PFSK-1 (cell line): Measurements from ENCODE around the gene ENO4.

Source experiments
- FOXP2 ChIP-seq: optimal IDR thresholded peaks from 2 replicates; pipeline ENCODE3; 2011; ENCODE audit warnings: borderline replicate concordance, control low read depth, inconsistent platforms; ENCODE audit not compliant: insufficient read depth; ENCODE audit errors: extremely low read length, extremely low read depth
- POLR2AphosphoS5 ChIP-seq: IDR thresholded peaks from 2 replicates; pipeline ENCODE4 v1.6.1; 2012; ENCODE audit warnings: low read depth, mild to moderate bottlenecking, control low read depth, low read length, moderate library complexity
- REST ChIP-seq, 2 experiments: IDR thresholded peaks; 2 replicates each; pipeline versions ENCODE4 v1.6.1 to v1.8.0; 2011 to 2012; ENCODE audit warnings: low read depth in 2 of 2, low read length in 2 of 2, control low read depth in 1 of 2, inconsistent platforms in 1 of 2, mild to moderate bottlenecking in 1 of 2, moderate library complexity in 1 of 2; ENCODE audit not compliant: insufficient read depth in 1 of 2
- SIN3A ChIP-seq: IDR thresholded peaks from 2 replicates; pipeline ENCODE4 v1.6.1; 2012; ENCODE audit warnings: mild to moderate bottlenecking, low read length, moderate library complexity, borderline replicate concordance; ENCODE audit not compliant: insufficient read depth
- TAF1 ChIP-seq: IDR thresholded peaks from 2 replicates; pipeline ENCODE4 v1.6.1; 2012; ENCODE audit warnings: low read length, control low read depth, borderline replicate concordance; ENCODE audit not compliant: insufficient read depth

The ENO4 gene

GRCh38 chr10:116915340-116915739 is 66.0 kb downstream of the ENO4 start:
- no peak for TF ChIP-seq FOXP2
- no peak for TF ChIP-seq POLR2AphosphoS5
- no peak for TF ChIP-seq TAF1
- no peak for TF ChIP-seq SIN3A
- TF ChIP-seq REST (IDR thresholded peaks at IDR 0.05; ENCODE audit: insufficient read depth in 1 of 2, low read depth in 2 of 2, low read length in 2 of 2), result no peak

- no peak for TF ChIP-seq FOXP2
Measured at GRCh38 chr10:116917481-116917880, 68.2 kb downstream of the ENO4 start.

GRCh38 chr10:116918583-116918982 is 69.3 kb downstream of the ENO4 start:
- TF ChIP-seq FOXP2 (no peak), POLR2AphosphoS5 (no peak), SIN3A (no peak), TAF1 (no peak), REST (IDR thresholded peaks at IDR 0.05; ENCODE audit: insufficient read depth in 1 of 2, low read depth in 2 of 2, low read length in 2 of 2) (no peak)

- TF ChIP-seq POLR2AphosphoS5 (no peak), REST (IDR thresholded peaks at IDR 0.05; ENCODE audit: insufficient read depth in 1 of 2, low read depth in 2 of 2, low read length in 2 of 2) (no peak), TAF1 (no peak), SIN3A (no peak), FOXP2 (no peak)
Measured at GRCh38 chr10:116919164-116919563, 69.9 kb downstream of the ENO4 start.

- TF ChIP-seq POLR2AphosphoS5 (no peak), TAF1 (no peak), FOXP2 (no peak), SIN3A (no peak), REST (IDR thresholded peaks at IDR 0.05; ENCODE audit: insufficient read depth in 1 of 2, low read depth in 2 of 2, low read length in 2 of 2) (no peak)
Measured at GRCh38 chr10:116919706-116920105, 70.4 kb downstream of the ENO4 start.
